HG02870 (cell line): Measurements from ENCODE around the gene FOSL1.

Source experiments
- ATAC-seq: cut with Tn5 transposase; IDR thresholded peaks from one replicate; pipeline ENCODE4 v1.9.1; 2021; ENCODE audit warnings: mild to moderate bottlenecking, moderate library complexity; ENCODE audit not compliant: unreplicated experiment

The FOSL1 gene

GRCh38 chr11:65864706-65865471 lies 35.3 kb downstream of the FOSL1 start:
- ATAC-seq: no peak

- ATAC-seq: no peak
Observed at GRCh38 chr11:65863889-65864705, 36.1 kb downstream of the FOSL1 start.

- ATAC-seq: no peak
Observed at GRCh38 chr11:65862941-65863888, 37.0 kb downstream of the FOSL1 start.

GRCh38 chr11:65862191-65862735 lies 37.9 kb downstream of the FOSL1 start:
- no peak for ATAC-seq

- no peak for ATAC-seq
Observed at GRCh38 chr11:65861533-65862183, 38.5 kb downstream of the FOSL1 start.

GRCh38 chr11:65861165-65861505 lies 39.1 kb downstream of the FOSL1 start:
- ATAC-seq: no peak

GRCh38 chr11:65860278-65861164 lies 39.7 kb downstream of the FOSL1 start, which contains the start of gene MUS81:
Gene MUS81, plus strand, starts transcription at chr11:65860433. Its CDS starts 321 bp downstream, at chr11:65860754.
- peak; percentile 29 for ATAC-seq

GRCh38 chr11:65859812-65860277 lies 40.3 kb downstream of the FOSL1 start:
- no peak for ATAC-seq

GRCh38 chr11:65859095-65859811 lies 40.9 kb downstream of the FOSL1 start:
- peak; percentile 56 for ATAC-seq

- no peak for ATAC-seq
Observed at GRCh38 chr11:65858681-65859087, 41.5 kb downstream of the FOSL1 start.

GRCh38 chr11:65857853-65858680 lies 42.1 kb downstream of the FOSL1 start, which contains the start of gene CFL1:
Gene CFL1, minus strand, starts transcription at chr11:65858180. Its CDS starts 81 bp downstream, at chr11:65858099.
- peak; percentile 44 for ATAC-seq

- ATAC-seq: no peak
Observed at GRCh38 chr11:65857500-65857852, 42.7 kb downstream of the FOSL1 start.

GRCh38 chr11:65856689-65857499 lies 43.3 kb downstream of the FOSL1 start:
- ATAC-seq: peak; percentile 24

- no peak for ATAC-seq
Observed at GRCh38 chr11:65855927-65856363, 44.2 kb downstream of the FOSL1 start.

- ATAC-seq: no peak
Observed at GRCh38 chr11:65854852-65855837, 45.0 kb downstream of the FOSL1 start.
